ENCODE measurements around the gene PPIL1. TPM values are rescaled to one million over a fixed set of nuclear protein-coding genes. Genes with fewer than 3 reads are reported as not detected.

The PPIL1 gene
- total and polyA plus RNA-seq, 10 of the 15 experiments (the other 5 are each of a cell fraction or from before 2014, with no cell fraction given): 39.5 to 95.8 (median 70.5) TPM

GRCh38 chr6:36913082-36913481 is 38.5 kb upstream of the PPIL1 start:
- no peaks in the 10 kb centered on the region for H3K9me3 ChIP-seq (replicated peaks; ENCODE audit: control insufficient read depth, insufficient read depth, low read length)
- ATAC-seq (peak; percentile 18; the same call in 2 of the 3 replicates), FAIRE-seq (no peak), DNase-seq (ENCODE audit: low read depth, low spot score) (no peak)
- TF ChIP-seq BHLHE40 (IDR thresholded peaks at IDR 0.05; ENCODE audit: borderline replicate concordance in 1 of 2, low read depth in 2 of 2, low read length in 1 of 2) (no peak), ZNF207 (IDR thresholded peaks at IDR 0.05; ENCODE audit: borderline replicate concordance) (no peak), PKNOX1 (IDR thresholded peaks at IDR 0.05) (no peak), IRF3 (IDR thresholded peaks at IDR 0.05) (no peak), CHD2 (IDR thresholded peaks at IDR 0.05; ENCODE audit: borderline replicate concordance, low read depth, low read length) (no peak), ZSCAN29 (IDR thresholded peaks at IDR 0.05) (no peak), IRF4 (IDR thresholded peaks at IDR 0.05; ENCODE audit: low read depth, low read length) (no peak), DPF2 (IDR thresholded peaks at IDR 0.05) (no peak), SMC3 (IDR thresholded peaks at IDR 0.05; ENCODE audit: borderline replicate concordance, low read length) (no peak), SREBF1 (IDR thresholded peaks at IDR 0.05; ENCODE audit: low read length) (no peak), POU2F2 (IDR thresholded peaks at IDR 0.05; ENCODE audit: borderline replicate concordance, low read depth, low read length) (no peak), SREBF2 (IDR thresholded peaks at IDR 0.05; ENCODE audit: low read length) (no peak), ZNF622 (IDR thresholded peaks at IDR 0.05) (no peak), RELA (IDR thresholded peaks at IDR 0.05; ENCODE audit: borderline replicate concordance, partially characterized antibody) (no peak), ELK1 (IDR thresholded peaks at IDR 0.05; ENCODE audit: low read depth, low read length) (no peak), MEF2A (IDR thresholded peaks at IDR 0.05; ENCODE audit: insufficient read depth, low read depth, low read length) (no peak), RCOR1 (conservative IDR thresholded peaks at IDR 0.05; ENCODE audit: low read depth, low read length) (no peak), MTA3 (IDR thresholded peaks at IDR 0.05; ENCODE audit: borderline replicate concordance, low read length) (no peak)
- peak overlapping the region; percentile 64 for H3K4me2 ChIP-seq (ENCODE audit: control insufficient read depth, insufficient read depth)
- no peak overlapping the region for H2AFZ ChIP-seq (ENCODE audit: control insufficient read depth, low read depth, low read length)
- in situ Hi-C loops (cut with MboI): no loop called here
- RAD21 ChIA-PET (ENCODE audit: unreplicated experiment): interaction anchor here (1.5 kb wide), 1 partner anchor 105 kb away, joined by 7 read pairs; no protein-coding TSS in a partner anchor
- CTCF ChIA-PET: interaction anchor here (0.9 to 5.6 kb wide), 5 partner anchors 9 to 131 kb away, joined by 3 to 40 read pairs (median 4); partner anchors contain the start of gene C6orf89
- intact Hi-C loops (cut with micrococcal nuclease; ENCODE audit: unreplicated experiment): no loop called here
- SMC1A ChIA-PET (ENCODE audit: uncharacterized antibody, unreplicated experiment): interaction anchor here (0.6 to 1.4 kb wide), 5 partner anchors 18 to 105 kb away, joined by 3 to 4 read pairs (median 4); partner anchors contain the start of gene PPIL1
- H3K36me3 ChIP-seq (ENCODE audit: control insufficient read depth in 2 of 2, insufficient read depth in 2 of 2, low read length in 1 of 2): peaks cover 4 to 5% of the 10 kb centered on the region in 2 experiments; a peak in 3 of 4 replicates
- H3K4me1 ChIP-seq (ENCODE audit: control insufficient read depth, insufficient read depth, low read length): peaks cover 20% of the 10 kb centered on the region
- H3K4me3 ChIP-seq: no peak overlapping the region
- WGBS (ENCODE audit: insufficient coverage, insufficient replicate concordance, low lambda C conversion rate, missing lambda C conversion rate): 48% methylated on average over 4 of the region's 4 CpGs
- POLR2A ChIA-PET: no interaction called here
- BruUV-seq (replicated peaks): no TSS peak
- H3K27me3 ChIP-seq (replicated peaks in 1 of 2; ENCODE audit: control insufficient read depth in 2 of 2, insufficient read depth in 2 of 2, low read length in 1 of 2): no peaks in the 10 kb centered on the region
- H3K27ac ChIP-seq (ENCODE audit: control insufficient read depth, insufficient read depth): no peak overlapping the region
- H3K79me2 ChIP-seq (ENCODE audit: control insufficient read depth, insufficient read depth, low read length): no peaks in the 10 kb centered on the region
- peaks cover 10% of the 10 kb centered on the region; the same call in 1 of the 2 replicates for H4K20me1 ChIP-seq (ENCODE audit: control insufficient read depth, insufficient read depth)
- H3K9ac ChIP-seq (ENCODE audit: control insufficient read depth, insufficient read depth, low read length): no peak overlapping the region

All from GM12878 (cell line).